HFF-Myc (cell line): Measurements from ENCODE around the gene ANXA2.
A peak's percentile ranks its signal among the peaks of the same experiment; 100 is the strongest.

Experiments used
- DNase-seq: peaks from one replicate; pipeline ENCODE4 v3.0.0-alpha.2; 2011; ENCODE audit warnings: low read depth; ENCODE audit errors: extremely low read depth
- H3K4me3 ChIP-seq: replicated peaks from 2 replicates; pipeline ENCODE4 v1.5.1; 2011; ENCODE audit warnings: low read depth, mild to moderate bottlenecking, control low read depth, low read length
- CTCF ChIP-seq: IDR thresholded peaks from 2 replicates; pipeline ENCODE4 v1.5.1; 2012; ENCODE audit warnings: mild to moderate bottlenecking, low read depth, low read length, control low read depth; ENCODE audit errors: missing control alignments

Gene ANXA2

DNA sequence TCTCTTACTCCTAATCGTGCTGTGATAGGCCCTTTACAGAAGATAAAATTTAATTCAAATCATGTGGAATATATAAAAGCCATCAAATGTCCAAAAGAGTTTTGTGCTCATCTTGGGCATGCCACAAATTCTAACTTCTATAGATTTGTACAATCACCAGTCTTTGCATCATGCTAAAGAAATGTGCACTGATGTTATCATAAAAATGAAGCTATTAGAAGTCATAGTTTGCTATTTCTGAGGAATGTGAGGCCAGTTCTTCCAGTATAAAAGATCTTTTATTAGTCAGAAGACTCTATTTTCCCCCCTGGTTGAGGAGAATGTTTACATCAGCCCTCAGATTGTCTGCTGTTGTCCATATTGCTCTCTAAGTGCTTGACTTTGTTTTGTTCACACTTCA, 2.1 kb upstream of the ANXA2 start:
- no peak overlapping the region for H3K4me3 ChIP-seq
- TF ChIP-seq CTCF = no peak
- DNase-seq = no peak

- TF ChIP-seq CTCF = no peak
- H3K4me3 ChIP-seq = peak overlapping the region; percentile 99
- DNase-seq = no peak
These were observed 1.6 kb upstream of the ANXA2 start for GRCh38 chr15:60399246-60399915.

GRCh38 chr15:60396958-60397771, 621 bp downstream of the ANXA2 start:
- no peak for DNase-seq
- peak overlapping the region; percentile 99 for H3K4me3 ChIP-seq
- no peak for TF ChIP-seq CTCF

GRCh38 chr15:60396560-60396957, 1.2 kb downstream of the ANXA2 start:
- no peak for TF ChIP-seq CTCF
- H3K4me3 ChIP-seq = peak overlapping the region; percentile 99
- DNase-seq = no peak

DNA sequence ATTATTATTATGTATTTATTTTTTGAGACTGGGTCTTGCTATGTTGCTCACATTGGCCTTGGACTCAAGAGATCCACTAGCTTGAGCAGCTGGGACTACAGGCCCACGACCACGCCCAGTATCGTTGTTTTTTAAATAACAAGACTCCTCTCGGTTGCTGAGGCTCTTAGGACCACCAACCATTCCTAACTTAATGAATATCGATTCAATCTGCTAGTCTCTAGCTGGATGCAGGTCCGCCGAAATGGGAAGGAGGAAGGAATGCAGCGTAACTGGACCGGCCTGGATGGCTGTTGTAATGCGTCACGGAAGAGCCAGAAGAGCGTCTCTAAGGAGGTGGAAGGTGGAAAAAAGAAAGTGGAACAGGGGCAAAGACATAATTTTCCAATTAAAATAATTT, 1.7 kb downstream of the ANXA2 start:
- TF ChIP-seq CTCF = no peak

DNA sequence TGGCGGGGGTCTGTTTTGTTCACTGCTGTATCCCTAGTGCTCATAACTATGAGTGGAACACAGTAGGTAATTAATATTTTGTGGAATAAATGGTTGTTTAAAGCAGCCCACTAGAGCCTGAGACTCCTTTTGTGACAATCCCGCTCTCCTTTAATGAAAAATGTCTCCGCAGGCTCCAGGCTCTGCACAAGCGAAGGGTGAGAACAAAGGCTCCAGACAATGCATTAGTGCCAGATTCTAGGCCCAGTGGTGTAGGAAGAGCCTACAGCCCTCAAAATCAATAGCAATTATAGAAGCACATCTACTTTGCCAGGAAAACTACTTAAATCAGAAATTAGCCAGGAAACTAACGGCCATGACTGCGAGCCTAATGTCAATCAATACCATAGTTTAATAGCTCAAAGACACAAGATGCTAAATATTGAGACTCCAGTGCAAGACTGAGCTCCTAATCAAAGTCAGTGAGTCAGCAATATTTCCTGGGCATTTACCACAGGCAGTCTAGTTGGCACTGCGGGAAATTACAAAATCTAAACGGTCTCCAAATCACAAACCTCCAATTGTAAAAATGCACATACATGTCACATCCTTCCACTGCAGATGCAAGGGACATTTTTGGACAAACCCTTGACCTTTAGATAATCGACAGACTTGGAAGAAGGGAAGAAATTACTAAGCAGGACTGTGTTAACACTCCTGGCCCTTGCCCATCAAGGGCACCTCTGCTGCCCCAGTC, 2.3 kb downstream of the ANXA2 start:
- TF ChIP-seq CTCF = no peak
- no peak for DNase-seq
- peak overlapping the region; percentile 99 for H3K4me3 ChIP-seq

More for the DNA sequence above, 1.7 kb downstream of the ANXA2 start:
- no peak for DNase-seq
- H3K4me3 ChIP-seq = peak overlapping the region; percentile 99
